H1 (cell line): ENCODE results near the gene SEMA7A. TPM values are rescaled to one million over a fixed set of nuclear protein-coding genes. Genes with fewer than 3 reads are reported as not detected.

ENCODE experiments used
- CTCF ChIA-PET: fragments of 300-600 bp; sonication (Branson Sonifier 250); formaldehyde crosslinking; loops from one replicate; lab custom pipeline; 2021; ENCODE audit not compliant: partially characterized antibody; lab: Charles Lee
- POLR2A ChIA-PET: fragments of 300-600 bp; sonication (Branson Sonifier 250); formaldehyde crosslinking; loops from one replicate; lab custom pipeline; 2021; ENCODE audit warnings: inconsistent platforms; ENCODE audit not compliant: partially characterized antibody; lab: Charles Lee
- DNase-seq, 2 experiments: peaks; one replicate each; pipeline versions ENCODE4 v3.0.0 to v3.0.0-alpha.2; 2010 to 2022; ENCODE audit warnings: low spot score in 2 of 2, low read depth in 1 of 2, mixed read lengths in 1 of 2
- FAIRE-seq: peaks from 2 replicates; lab custom pipeline; 2011; peaks lifted over from hg19 to GRCh38; lab: Jason Lieb, UNC
- H2AFZ ChIP-seq: 2 replicates; pipeline ENCODE4 v1.8.1; 2012; ENCODE audit warnings: low read length, inconsistent platforms
- H2AK5ac ChIP-seq: 2 replicates; pipeline ENCODE4 v1.6.1; 2013; ENCODE audit warnings: low read depth, low read length
- H2BK120ac ChIP-seq: replicated peaks from 2 replicates; pipeline ENCODE3; 2013; ENCODE audit warnings: low read depth, low read length, inconsistent platforms
- H2BK12ac ChIP-seq: 2 replicates; pipeline ENCODE4 v1.6.1; 2013; ENCODE audit warnings: low read depth, low read length
- H2BK15ac ChIP-seq: 2 replicates; pipeline ENCODE4 v1.6.1; 2013; ENCODE audit warnings: low read length
- H2BK20ac ChIP-seq: 2 replicates; pipeline ENCODE4 v1.6.1; 2013; ENCODE audit warnings: low read length
- H2BK5ac ChIP-seq: 2 replicates; pipeline ENCODE4 v1.6.1; 2013; ENCODE audit warnings: low read depth, low read length
- H3K14ac ChIP-seq: 2 replicates; pipeline ENCODE4 v1.6.1; 2013; ENCODE audit warnings: inconsistent platforms; ENCODE audit not compliant: insufficient read length
- H3K18ac ChIP-seq: 2 replicates; pipeline ENCODE4 v1.6.1; 2013; ENCODE audit warnings: low read length; ENCODE audit errors: extremely low read depth
- H3K23ac ChIP-seq: 2 replicates; pipeline ENCODE4 v1.6.1; 2013; ENCODE audit warnings: inconsistent platforms; ENCODE audit not compliant: insufficient read length
- H3K23me2 ChIP-seq: 2 replicates; pipeline ENCODE4 v1.6.1; 2013; ENCODE audit warnings: low read depth, low read length
- H3K27ac ChIP-seq: 2 replicates; pipeline ENCODE4 v1.6.1; 2011; ENCODE audit warnings: low read depth, low read length, inconsistent platforms
- H3K27me3 ChIP-seq, 4 experiments: replicated peaks in 1 of 4; 1 replicate in 1 of 4; 2 replicates in 3 of 4; pipeline versions ENCODE4 v1.6.1 to v1.8.1; 2011 to 2013; ENCODE audit warnings: low read length in 3 of 4, mild to moderate bottlenecking in 3 of 4, inconsistent platforms in 2 of 4, mixed read lengths in 2 of 4, moderate library complexity in 1 of 4; ENCODE audit not compliant: control insufficient read depth in 3 of 4, insufficient read depth in 3 of 4; ENCODE audit errors: extremely low read depth in 1 of 4
- H3K36me3 ChIP-seq, 4 experiments: 2 replicates each; pipeline versions ENCODE4 v1.6.1 to v1.8.1; 2011 to 2013; ENCODE audit warnings: mild to moderate bottlenecking in 4 of 4, low read length in 3 of 4, moderate library complexity in 2 of 4, control low read depth in 1 of 4, inconsistent platforms in 1 of 4; ENCODE audit not compliant: insufficient read depth in 4 of 4, control insufficient read depth in 2 of 4
- H3K4ac ChIP-seq: replicated peaks from 2 replicates; pipeline ENCODE3; 2013; ENCODE audit warnings: low read length, low read depth, mixed read lengths, inconsistent platforms; ENCODE audit not compliant: insufficient read length
- H3K4me1 ChIP-seq, 4 experiments: replicated peaks in 1 of 4; 1 replicate in 1 of 4; 2 replicates in 3 of 4; pipeline versions ENCODE4 v1.6.1 to v1.8.1; 2011 to 2013; ENCODE audit warnings: low read length in 3 of 4, inconsistent platforms in 2 of 4, mixed read lengths in 1 of 4; ENCODE audit not compliant: insufficient read depth in 4 of 4, control insufficient read depth in 3 of 4
- H3K4me2 ChIP-seq, 2 experiments: 2 replicates each; pipeline versions ENCODE4 v1.6.1 to v1.8.1; 2011 to 2013; ENCODE audit warnings: low read depth in 2 of 2, low read length in 2 of 2, control low read depth in 1 of 2, inconsistent platforms in 1 of 2, mild to moderate bottlenecking in 1 of 2; ENCODE audit not compliant: insufficient read depth in 1 of 2
- H3K4me3 ChIP-seq, 4 experiments: fragments of 200-600, 300-600 bp in 1 of 4; sonication (generic), shearing (Covaris generic), sonication (Bioruptor Twin) in 1 of 4; 2 replicates each; pipeline versions ENCODE4 v1.5.1 to v1.8.1; 2011 to 2016; ENCODE audit warnings: low read length in 4 of 4, low read depth in 3 of 4, control low read depth in 2 of 4, inconsistent platforms in 2 of 4, mild to moderate bottlenecking in 2 of 4, mixed read lengths in 1 of 4, moderate library complexity in 1 of 4; ENCODE audit not compliant: insufficient read depth in 2 of 4; ENCODE audit errors: extremely low read depth in 1 of 4
- H3K56ac ChIP-seq: replicated peaks from 2 replicates; pipeline ENCODE3; 2013; ENCODE audit warnings: low read depth, mild to moderate bottlenecking, mixed read lengths, low read length, inconsistent platforms; ENCODE audit not compliant: insufficient read length
- H3K79me1 ChIP-seq: 2 replicates; pipeline ENCODE4 v1.6.1; 2013; ENCODE audit warnings: low read depth, low read length, control low read depth
- H3K79me2 ChIP-seq, 2 experiments: 2 replicates each; pipeline versions ENCODE4 v1.6.1 to v1.8.1; 2012 to 2013; ENCODE audit warnings: low read length in 2 of 2, mild to moderate bottlenecking in 2 of 2, inconsistent platforms in 1 of 2; ENCODE audit not compliant: insufficient read depth in 2 of 2, control insufficient read depth in 1 of 2
- H3K9ac ChIP-seq, 4 experiments: replicated peaks in 1 of 4; 1 replicate in 1 of 4; 2 replicates in 3 of 4; pipeline versions ENCODE4 v1.6.1 to v1.8.1; 2011 to 2013; ENCODE audit warnings: low read depth in 3 of 4, low read length in 3 of 4, control low read depth in 2 of 4, mild to moderate bottlenecking in 2 of 4, moderate library complexity in 2 of 4, inconsistent platforms in 1 of 4; ENCODE audit errors: extremely low read depth in 1 of 4
- H3K9me3 ChIP-seq, 2 experiments: 2 replicates each; pipeline versions ENCODE4 v1.6.1 to v1.8.1; 2012 to 2013; ENCODE audit warnings: mild to moderate bottlenecking in 2 of 2, moderate library complexity in 2 of 2, control low read depth in 1 of 2, inconsistent platforms in 1 of 2, low read depth in 1 of 2, low read length in 1 of 2, mixed read lengths in 1 of 2; ENCODE audit not compliant: insufficient read depth in 2 of 2
- H4K20me1 ChIP-seq, 2 experiments: replicated peaks in 1 of 2; 2 replicates each; pipeline versions ENCODE3 to v1.8.1; 2011 to 2013; ENCODE audit warnings: inconsistent platforms in 2 of 2, low read length in 2 of 2, mild to moderate bottlenecking in 1 of 2; ENCODE audit not compliant: insufficient read depth in 2 of 2, control insufficient read depth in 1 of 2
- H4K5ac ChIP-seq: 2 replicates; pipeline ENCODE4 v1.6.1; 2013; ENCODE audit warnings: low read length, low read depth, mixed read lengths, inconsistent platforms; ENCODE audit not compliant: insufficient read length
- H4K8ac ChIP-seq: 2 replicates; pipeline ENCODE4 v1.8.0; 2013; ENCODE audit warnings: mild to moderate bottlenecking, moderate library complexity, low read length, inconsistent platforms; ENCODE audit not compliant: insufficient read depth; ENCODE audit errors: extremely low read depth
- H4K91ac ChIP-seq: replicated peaks from 2 replicates; pipeline ENCODE3; 2013; ENCODE audit warnings: low read length, mixed read lengths, inconsistent platforms; ENCODE audit not compliant: insufficient read length
- CBX8 ChIP-seq: fragments of 300-800, 300-1000 bp; sonication (generic); IDR thresholded peaks from 2 replicates; pipeline ENCODE4 v1.7.1; 2016; ENCODE audit warnings: low read depth, low read length, borderline replicate concordance
- GABPA ChIP-seq: IDR thresholded peaks from 2 replicates; pipeline ENCODE4 v1.6.1; 2011; ENCODE audit warnings: mild to moderate bottlenecking, low read length, moderate library complexity, borderline replicate concordance; ENCODE audit not compliant: insufficient read depth
- JUND ChIP-seq: IDR thresholded peaks from 2 replicates; pipeline ENCODE4 v1.6.1; 2011; ENCODE audit warnings: mild to moderate bottlenecking, improper control_type of control experiment, low read length
- MAFK ChIP-seq: IDR thresholded peaks from 2 replicates; pipeline ENCODE4 v1.6.1; 2012; ENCODE audit warnings: low read depth, mild to moderate bottlenecking, improper control_type of control experiment, low read length
- NRF1 ChIP-seq: IDR thresholded peaks from 2 replicates; pipeline ENCODE4 v1.6.1; 2011; ENCODE audit warnings: mild to moderate bottlenecking, low read depth, low read length, improper control_type of control experiment
- POLR2A ChIP-seq, 2 experiments: IDR thresholded peaks; 1 replicate in 1 of 2; 2 replicates in 1 of 2; pipeline ENCODE4 v1.6.1; 2011; ENCODE audit warnings: low read depth in 2 of 2, low read length in 2 of 2, mild to moderate bottlenecking in 2 of 2; ENCODE audit errors: control extremely low read depth in 1 of 2
- RNF2 ChIP-seq: fragments of 200-900, 300-1000 bp; sonication (generic); IDR thresholded peaks from 2 replicates; pipeline ENCODE4 v1.7.1; 2016; ENCODE audit warnings: borderline replicate concordance, low read depth, mild to moderate bottlenecking, antibody characterized with exemption, low read length; ENCODE audit not compliant: poor library complexity, severe bottlenecking; ENCODE audit errors: missing control alignments
- SP1 ChIP-seq: IDR thresholded peaks from 2 replicates; pipeline ENCODE4 v1.6.1; 2011; ENCODE audit warnings: low read depth, low read length
- TBP ChIP-seq: IDR thresholded peaks from 2 replicates; pipeline ENCODE4 v1.6.1; 2011; ENCODE audit warnings: low read depth, low read length, improper control_type of control experiment
- TEAD4 ChIP-seq: IDR thresholded peaks from 2 replicates; pipeline ENCODE4 v1.6.1; 2012; ENCODE audit warnings: low read depth, low read length, inconsistent platforms, mixed read lengths
- ZNF274 ChIP-seq: IDR thresholded peaks from 2 replicates; pipeline ENCODE4 v1.7.0; 2012; ENCODE audit warnings: low read length, borderline replicate concordance; ENCODE audit errors: extremely low read depth
- WGBS, 2 experiments: shearing (Covaris generic) in 1 of 2; methylation state at CpG; one replicate each; pipeline versions ENCODE4 v1.1.6 to v1.1.7; 2013 to 2015; ENCODE audit warnings: low lambda C conversion rate in 2 of 2, mixed read lengths in 2 of 2, inconsistent platforms in 1 of 2, low coverage in 1 of 2, missing lambda C conversion rate in 1 of 2; ENCODE audit not compliant: insufficient replicate concordance in 2 of 2, insufficient coverage in 1 of 2, insufficient read length in 1 of 2; ENCODE audit errors: extremely low coverage in 1 of 2, missing lambda C conversion rate in 1 of 2; 5-methylcytosine and 5-hydroxymethylcytosine counted together
- polyA plus RNA-seq, 7 experiments: library from polyadenylated mRNA; depleted of rRNA in 3 of 7; stranded (reverse) in 5 of 7; unstranded in 2 of 7; fragments of >200 nt in 5 of 7; fragments of 200-250 nt in 2 of 7; gene quantifications; 1 replicate in 5 of 7; 2 replicates in 1 of 7; 4 replicates in 1 of 7; pipeline versions ENCODE4 v1.2.1 to v1.2.3, GENCODE V29; 2011 to 2013; ENCODE audit warnings: missing spikeins in 2 of 7, mixed read lengths in 2 of 7
- total RNA-seq: library from RNA; stranded (reverse); fragmentation: NEBNext Ultra II Directional; extraction: Animal tissue kit (Norgen Biotek cat#: 25700); gene quantifications from 2 replicates; pipeline ENCODE4 v1.2.1, GENCODE V29; 2021

SEMA7A gene
- total and polyA plus RNA-seq, 2 of the 8 experiments (the other 6 are each of a cell fraction or from before 2014, with no cell fraction given), result 10.7 to 15.0 TPM

DNA sequence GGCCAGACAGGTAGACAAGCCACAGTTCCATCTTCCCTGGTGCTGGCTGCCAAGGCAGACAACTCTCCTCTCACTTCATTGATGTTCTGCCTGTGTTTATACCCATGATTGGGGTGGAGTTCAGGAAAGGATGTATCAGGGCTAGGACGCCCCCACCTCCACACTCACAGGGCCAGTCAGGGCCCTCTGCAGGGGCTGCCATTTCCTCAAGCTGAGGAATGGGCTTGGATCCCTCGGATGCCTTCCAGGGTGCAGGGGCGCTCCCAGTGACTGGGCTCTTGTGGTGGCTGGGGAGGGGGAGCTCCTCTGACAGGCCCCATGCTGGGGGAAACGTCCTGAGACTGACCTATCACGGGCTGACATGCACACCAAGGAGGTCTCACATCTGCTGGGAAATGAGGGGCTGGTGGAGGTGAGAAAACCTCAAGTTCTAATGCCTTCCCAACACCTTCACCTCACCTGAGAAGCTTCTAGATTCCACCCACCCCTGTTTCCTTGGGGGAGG is 31.4 kb downstream of the SEMA7A start:
- Histone ChIP-seq H2BK15ac (no peak overlapping the region; the same call in 1 of the 2 replicates), H3K9me3 (no peaks in the 10 kb centered on the region), H2BK5ac (no peak overlapping the region), H3K23ac (no peak overlapping the region), H2AK5ac (no peak overlapping the region), H4K91ac (no peak overlapping the region), H3K36me3 (no peaks in the 10 kb centered on the region), H3K27ac (no peak overlapping the region), H2AFZ (no peak overlapping the region), H3K79me2 (no peaks in the 10 kb centered on the region), H3K23me2 (no peaks in the 10 kb centered on the region; the same call in 1 of the 2 replicates), H3K18ac (no peak overlapping the region), H4K5ac (no peak overlapping the region), H3K14ac (no peak overlapping the region), H3K79me1 (no peaks in the 10 kb centered on the region), H3K4me3 (no peak overlapping the region), H3K56ac (no peak overlapping the region), H4K8ac (peak overlapping the region; percentile 58; the same call in 1 of the 2 replicates), H2BK120ac (no peak overlapping the region), H3K9ac (no peak overlapping the region), H3K27me3 (no peaks in the 10 kb centered on the region; a peak in 2 of 7 replicates), H3K4me1 (peaks cover 0 to 14% (median 9%) of the 10 kb centered on the region in 4 experiments; a peak in 5 of 7 replicates), H2BK12ac (no peak overlapping the region), H3K4ac (no peak overlapping the region), H2BK20ac (no peak overlapping the region), H3K4me2 (no peak overlapping the region), H4K20me1 (no peaks in the 10 kb centered on the region)
- FAIRE-seq (no peak), DNase-seq (no peak)
- 71% methylated on average over 5 of the region's 5 CpGs; no CpG with 5 or more reads in 1 of the 2 experiments for WGBS, 2 experiments
- CTCF ChIA-PET, result interaction anchor here (0.8 to 5.5 kb wide), 13 partner anchors 9 to 379 kb away, joined by 3 to 48 read pairs (median 5); no protein-coding TSS in a partner anchor
- POLR2A ChIA-PET, result interaction anchor here (1.0 to 1.4 kb wide), 2 partner anchors 14 to 16 kb away, joined by 3 read pairs; no protein-coding TSS in a partner anchor
- no peak for TF ChIP-seq GABPA
- no peak for TF ChIP-seq TBP
- no peak for TF ChIP-seq NRF1
- TF ChIP-seq SP1, result no peak
- TF ChIP-seq JUND, result no peak
- TF ChIP-seq MAFK, result no peak
- no peak for TF ChIP-seq TEAD4
- no peak for TF ChIP-seq CBX8
- no peak for TF ChIP-seq POLR2A (IDR thresholded peaks at IDR 0.05; ENCODE audit: control extremely low read depth in 1 of 2, low read depth in 2 of 2, low read length in 2 of 2)
- no peak for TF ChIP-seq RNF2
- TF ChIP-seq ZNF274, result no peak
